Left cardiac atrium (tissue), 4 donors: ENCODE data around the gene RDH12. TPM values are rescaled to one million over a fixed set of nuclear protein-coding genes. Genes with fewer than 3 reads are reported as not detected.

ENCODE experiments used
- ATAC-seq, 2 donors: fragments of 200-7000 bp; cut with Tn5 transposase; one replicate each; pipeline ENCODE4 v1.9.1; 2020; ENCODE audit warnings: mild to moderate bottlenecking in 2 of 2, moderate library complexity in 2 of 2
- DNase-seq: peaks from one replicate; pipeline ENCODE4 v3.0.0-alpha.2; 2020
- intact Hi-C, 2 donors: fragments of 100-400 bp; cut with DNase I; formaldehyde crosslinking; loops; one replicate each; pipeline versions ENCODE4 v1.14.1 to v1.15.1; 2022 to 2023
- total RNA-seq, 2 donors: library from RNA; stranded (reverse); fragmentation: NEBNext Ultra II Directional; extraction: Animal tissue kit (Norgen Biotek cat#: 25700); gene quantifications; one replicate each; pipeline ENCODE4 v1.2.1, GENCODE V29; 2021
- donor health status: DM: no; HTN: yes; CAD: no.
- donor health status: DM: no; HTN: yes; CAD: no; lungs with severe emphysema.
- donor health status: DM: yes; HTN: yes; CAD: no.
- donor health status: Dilated cardiomyopathy.

The RDH12 gene
- total RNA-seq, 2 donors from 2014 or later, result not detected

- intact Hi-C loops, result no loop called here
- no peak for DNase-seq
Observed at GRCh38 chr14:67778792-67779191, 77.1 kb downstream of the RDH12 start.

GRCh38 chr14:67782090-67782489, 80.4 kb downstream of the RDH12 start:
- ATAC-seq (no peak), DNase-seq (no peak)
- intact Hi-C loops, result no loop called here

More at GRCh38 chr14:67778792-67779191, 77.1 kb downstream of the RDH12 start:
- ATAC-seq, result no peak

Other genes with a start within 250 kb of the RDH12 start
- gene TMEM229B, start 213.2 kb upstream of the RDH12 start, total RNA-seq, result 1 to 10 TPM; 1.5 to 6.5 TPM
- gene PLEKHH1, start 168.6 kb upstream of the RDH12 start, total RNA-seq, result 1 to 10 TPM; 3.6 to 5.5 TPM
- 10 to 100 TPM; 13.0 to 14.2 TPM for gene PIGH, start 101.6 kb upstream of the RDH12 start, total RNA-seq
- gene ARG2, start 82.0 kb upstream of the RDH12 start, total RNA-seq, result 1 to 10 TPM in 1 of 2 donors, under 1 TPM in 1; 0.38 to 1.2 TPM
- gene VTI1B, start 27.3 kb upstream of the RDH12 start, total RNA-seq, result 100 to 1,000 TPM; 122 to 139 TPM
- 10 to 100 TPM; 18.3 to 20.8 TPM for gene RDH11, start 6.1 kb upstream of the RDH12 start, total RNA-seq
- 10 to 100 TPM; 10.5 to 15.6 TPM for gene ZFYVE26, start 114.7 kb downstream of the RDH12 start, total RNA-seq
- gene RAD51B, start 117.9 kb downstream of the RDH12 start, total RNA-seq, result 1 to 10 TPM; 4.4 to 6.6 TPM